HG03175 (cell line): ENCODE data around the gene RPS28.

Experiments used
- ATAC-seq: cut with Tn5 transposase; IDR thresholded peaks from one replicate; pipeline ENCODE4 v1.9.1; 2021; ENCODE audit warnings: mild to moderate bottlenecking, moderate library complexity; ENCODE audit not compliant: unreplicated experiment

The RPS28 gene

DNA sequence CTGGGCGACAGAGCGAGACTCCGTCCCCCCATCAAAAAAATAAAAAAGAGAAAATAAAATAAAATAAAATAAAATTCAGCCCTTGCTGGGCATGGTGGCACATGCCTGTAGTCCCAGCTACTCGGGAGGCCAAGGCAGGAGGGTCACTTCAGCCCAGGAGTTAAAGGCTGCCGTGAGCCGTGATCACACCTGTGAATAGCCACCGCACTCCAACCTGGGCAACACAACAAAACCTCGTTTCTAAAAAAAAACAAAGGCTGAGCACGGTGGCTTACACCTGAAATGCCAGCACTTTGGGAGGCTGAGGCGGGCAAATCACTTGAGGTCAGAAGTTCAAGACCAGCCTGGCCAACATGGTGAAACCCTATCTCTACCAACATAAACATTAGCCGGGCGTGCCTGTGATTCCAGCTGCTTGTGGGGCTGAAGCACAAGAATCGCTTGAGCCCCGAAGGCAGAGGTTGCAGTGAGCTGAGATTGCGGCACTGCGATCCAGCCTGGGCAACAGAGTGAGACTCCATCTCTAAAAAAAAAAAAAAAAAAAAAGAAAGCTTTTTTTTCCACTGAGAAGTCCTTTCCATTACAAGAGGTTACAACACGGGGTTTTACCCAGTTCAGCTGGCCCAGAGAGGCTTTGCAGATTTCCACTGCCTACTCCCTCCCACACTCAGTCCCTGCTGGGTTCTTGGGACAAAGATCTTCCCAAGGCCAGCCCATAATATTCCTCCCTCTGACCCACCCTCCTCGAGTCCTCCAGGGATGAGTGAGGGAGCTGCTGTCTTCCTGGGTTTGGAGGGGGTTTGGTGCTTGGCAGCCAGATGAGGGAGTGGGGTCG is 49.1 kb downstream of the RPS28 start:
- no peak for ATAC-seq

- ATAC-seq = no peak
Measured at GRCh38 chr19:8371011-8371804, 49.9 kb downstream of the RPS28 start.
